Cardiac fibroblast (primary cell): ENCODE measurements around the gene MEX3D.
"Not testable (repeated sequence)": the region's sequence is repeated elsewhere in the genome, so short reads cannot be mapped to it uniquely, and the experiment has no call there.

Source experiments
- DNase-seq, 2 donors: peaks; one replicate each; pipeline versions ENCODE4 v3.0.0 to v3.0.0-alpha.2; 2010; ENCODE audit warnings: low read depth in 2 of 2
- H3K4me3 ChIP-seq, 2 donors: replicated peaks in 1 of 2; 1 replicate in 1 of 2; 2 replicates in 1 of 2; pipeline ENCODE4 v1.5.1; 2011; ENCODE audit warnings: low read depth in 2 of 2, low read length in 2 of 2, mild to moderate bottlenecking in 2 of 2, moderate library complexity in 1 of 2
- CTCF ChIP-seq: IDR thresholded peaks from one replicate; pipeline ENCODE4 v1.5.1; 2011; ENCODE audit warnings: low read depth, mild to moderate bottlenecking, low read length, inconsistent platforms

Gene MEX3D

GRCh38 chr19:1555487-1556389 lies 12.4 kb downstream of the MEX3D start:
- no peak overlapping the region for H3K4me3 ChIP-seq
- no peak for TF ChIP-seq CTCF
- no peak for DNase-seq

- no peak for DNase-seq
- H3K4me3 ChIP-seq: no peak overlapping the region
- TF ChIP-seq CTCF: no peak
Measured at GRCh38 chr19:1554968-1555367, 13.2 kb downstream of the MEX3D start.

GRCh38 chr19:1553415-1553814 lies 14.7 kb downstream of the MEX3D start:
- H3K4me3 ChIP-seq: no peak overlapping the region
- TF ChIP-seq CTCF: no peak
- no peak for DNase-seq

GRCh38 chr19:1551068-1552040 lies 16.8 kb downstream of the MEX3D start:
- TF ChIP-seq CTCF: no peak
- DNase-seq: no peak
- no peak overlapping the region for H3K4me3 ChIP-seq

GRCh38 chr19:1549332-1549945 lies 18.7 kb downstream of the MEX3D start:
- no peak for TF ChIP-seq CTCF
- no peak overlapping the region for H3K4me3 ChIP-seq
- no peak for DNase-seq

GRCh38 chr19:1540365-1540925 lies 27.7 kb downstream of the MEX3D start:
- TF ChIP-seq CTCF: no peak
- no peak overlapping the region for H3K4me3 ChIP-seq
- DNase-seq: no peak

- not testable (repeated sequence) for H3K4me3 ChIP-seq, DNase-seq
Measured at GRCh38 chr19:1539749-1540148, 28.4 kb downstream of the MEX3D start.
